SU-DHL-6 (cell line): ENCODE results near the gene ZNF33A.

ENCODE experiments used
- CTCF ChIP-seq: fragments of 200-600 bp; sonication (generic); IDR thresholded peaks from one replicate; pipeline ENCODE4 v1.5.1; 2017; ENCODE audit warnings: antibody characterized with exemption, mild to moderate bottlenecking, low read length, moderate library complexity; ENCODE audit not compliant: insufficient read depth, poor library complexity, severe bottlenecking
- EZH2phosphoT487 ChIP-seq: fragments of 200-600 bp; sonication (generic), shearing (Covaris generic); conservative IDR thresholded peaks from 2 replicates; pipeline ENCODE4 v1.6.1; 2018; ENCODE audit warnings: mild to moderate bottlenecking, antibody characterized with exemption, low read length, moderate library complexity, mixed read lengths

GRCh38 chr10:38072552-38072951 lies 62.1 kb downstream of the ZNF33A start:
- TF ChIP-seq CTCF (no peak), EZH2phosphoT487 (no peak)
